GM18861 (cell line): ENCODE results near the gene ARHGAP4.

Experiments
- ATAC-seq: cut with Tn5 transposase; IDR thresholded peaks from one replicate; pipeline ENCODE4 v1.9.1; 2021; ENCODE audit not compliant: unreplicated experiment

ARHGAP4 gene

GRCh38 chrX:153925739-153926551, at the start of gene ARHGAP4:
ARHGAP4 (minus strand) TSS chrX:153926264; CDS start chrX:153926202, 62 bp downstream.
- ATAC-seq = no peak

- no peak for ATAC-seq
Measured at GRCh38 chrX:153974726-153975286, 48.7 kb upstream of the ARHGAP4 start.

- ATAC-seq = no peak
Measured at GRCh38 chrX:153974003-153974725, 48.1 kb upstream of the ARHGAP4 start.

- ATAC-seq = no peak
Measured at GRCh38 chrX:153973127-153974002, 47.3 kb upstream of the ARHGAP4 start.

- ATAC-seq = peak; percentile 38
Measured at GRCh38 chrX:153972368-153973126, 46.5 kb upstream of the ARHGAP4 start, which contains the start of gene TMEM187. TMEM187 (plus strand) TSS chrX:153972754; CDS start chrX:153982063, 9,309 bp downstream.

- ATAC-seq = peak; percentile 28
Measured at GRCh38 chrX:153971450-153972367, 45.6 kb upstream of the ARHGAP4 start, which contains the start of gene HCFC1. HCFC1 (minus strand) TSS chrX:153971818; CDS start chrX:153970840, 978 bp downstream.

- ATAC-seq = peak; percentile 11
Measured at GRCh38 chrX:153971124-153971449, 45.0 kb upstream of the ARHGAP4 start.

- no peak for ATAC-seq
Measured at GRCh38 chrX:153970357-153971123, 44.5 kb upstream of the ARHGAP4 start.

- no peak for ATAC-seq
Measured at GRCh38 chrX:153969904-153970356, 43.9 kb upstream of the ARHGAP4 start.

- no peak for ATAC-seq
Measured at GRCh38 chrX:153969125-153969903, 43.2 kb upstream of the ARHGAP4 start.

- ATAC-seq = no peak
Measured at GRCh38 chrX:153968754-153969124, 42.7 kb upstream of the ARHGAP4 start.

GRCh38 chrX:153968255-153968654, 42.2 kb upstream of the ARHGAP4 start:
- no peak for ATAC-seq

- ATAC-seq = no peak
Measured at GRCh38 chrX:153967536-153968224, 41.6 kb upstream of the ARHGAP4 start.

- ATAC-seq = no peak
Measured at GRCh38 chrX:153966841-153967535, 40.9 kb upstream of the ARHGAP4 start.

GRCh38 chrX:153966283-153966688, 40.2 kb upstream of the ARHGAP4 start:
- no peak for ATAC-seq

- ATAC-seq = no peak
Measured at GRCh38 chrX:153965406-153965805, 39.3 kb upstream of the ARHGAP4 start.
